Measurements from ENCODE around the gene TSPAN9. TPM values are rescaled to one million over a fixed set of nuclear protein-coding genes. Genes with fewer than 3 reads are reported as not detected.
"Not testable (repeated sequence)": the region's sequence is repeated elsewhere in the genome, so short reads cannot be mapped to it uniquely, and the experiment has no call there.

Gene TSPAN9
- total RNA-seq, 1 donor from 2014 or later = 49.4 TPM

DNA sequence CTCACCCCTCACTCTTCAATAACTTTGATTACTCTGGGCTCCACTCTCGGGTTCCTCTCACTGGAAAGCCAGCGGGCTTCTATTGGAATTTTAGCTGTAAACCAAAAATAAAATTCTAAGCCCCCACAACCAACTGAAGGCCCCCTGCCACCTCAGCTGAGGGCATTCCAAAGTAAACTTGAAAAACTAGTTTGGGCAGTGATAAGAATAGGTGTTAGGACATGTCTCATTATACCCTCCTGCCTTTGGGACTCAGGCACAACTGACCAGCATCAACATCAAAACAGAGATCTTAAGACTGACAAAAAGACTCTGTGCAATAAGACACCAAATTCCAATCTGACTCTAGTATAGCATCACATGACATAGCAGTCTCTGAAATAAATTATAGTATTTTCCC, 11.9 kb upstream of the TSPAN9 start:
- Mint-ChIP-seq H3K9me3 (peaks cover 9% of the 10 kb centered on the region), H3K27ac (peak overlapping the region; percentile 25), H3K36me3 (peaks cover 6% of the 10 kb centered on the region), H3K4me1 (peaks cover 9% of the 10 kb centered on the region), H3K27me3 (ENCODE audit: low read depth) (peaks cover 2% of the 10 kb centered on the region), H3K4me3 (no peak overlapping the region)
- no peak for DNase-seq (ENCODE audit: low spot score in 2 of 2, unreplicated experiment in 2 of 2)
- no peak for TF ChIP-seq CTCF (IDR thresholded peaks at IDR 0.05; ENCODE audit: unreplicated experiment)

DNA sequence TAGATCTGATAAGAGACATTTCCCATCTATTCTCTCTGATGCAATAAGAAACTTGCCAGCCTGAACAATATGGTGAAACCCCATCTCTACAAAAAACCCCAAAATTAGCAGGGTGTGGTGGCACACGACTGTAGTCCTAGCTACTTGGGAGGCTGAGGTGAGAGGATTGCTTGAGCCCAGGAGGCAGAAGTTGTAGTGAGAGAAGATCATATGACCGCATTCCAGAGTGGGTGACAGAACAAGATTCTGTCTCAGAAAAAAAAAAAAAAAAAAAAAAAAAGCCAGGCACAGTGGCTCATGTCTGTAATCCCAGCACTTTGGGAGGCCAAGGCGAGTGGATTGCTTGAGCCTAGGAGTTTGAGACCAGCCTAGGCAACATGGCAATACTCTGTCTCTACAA, 11.3 kb upstream of the TSPAN9 start:
- not testable (repeated sequence) for H3K27me3 Mint-ChIP-seq (ENCODE audit: low read depth); H3K27ac Mint-ChIP-seq; DNase-seq (ENCODE audit: low spot score in 2 of 2, unreplicated experiment in 2 of 2); H3K4me1 Mint-ChIP-seq; H3K36me3 Mint-ChIP-seq; H3K9me3 Mint-ChIP-seq; H3K4me3 Mint-ChIP-seq

DNA sequence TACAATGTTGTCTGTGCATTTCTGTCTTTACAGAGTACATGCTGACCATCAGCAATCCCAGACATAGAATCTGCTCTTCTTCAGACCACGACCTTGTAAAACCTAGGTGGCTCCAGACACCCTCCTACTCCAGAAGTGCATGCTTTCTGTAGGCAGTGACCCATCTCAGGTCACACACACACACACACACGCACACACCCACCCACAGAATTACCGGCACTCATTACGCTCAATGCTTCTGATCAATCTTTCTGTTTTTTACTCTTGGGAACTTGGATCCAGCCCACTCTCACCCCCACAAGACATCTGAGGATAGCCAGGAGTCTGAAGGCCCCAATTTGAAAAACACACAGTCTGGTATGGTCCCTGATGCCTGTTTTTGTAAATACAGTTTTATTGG, 7.5 kb upstream of the TSPAN9 start:
- DNase-seq (ENCODE audit: low spot score in 2 of 2, unreplicated experiment in 2 of 2) = no peak
- Mint-ChIP-seq H3K9me3 (no peaks in the 10 kb centered on the region), H3K36me3 (no peaks in the 10 kb centered on the region), H3K27ac (no peak overlapping the region), H3K27me3 (ENCODE audit: low read depth) (no peaks in the 10 kb centered on the region), H3K4me3 (no peak overlapping the region), H3K4me1 (peaks cover 25% of the 10 kb centered on the region)
- TF ChIP-seq CTCF (IDR thresholded peaks at IDR 0.05; ENCODE audit: unreplicated experiment) = no peak

- no peak overlapping the region for H3K4me3 Mint-ChIP-seq
- H3K4me1 Mint-ChIP-seq = peaks cover 19% of the 10 kb centered on the region
- no peaks in the 10 kb centered on the region for H3K36me3 Mint-ChIP-seq
- H3K27me3 Mint-ChIP-seq (ENCODE audit: low read depth) = no peaks in the 10 kb centered on the region
- TF ChIP-seq CTCF (IDR thresholded peaks at IDR 0.05; ENCODE audit: unreplicated experiment) = no peak
- DNase-seq (ENCODE audit: low spot score in 2 of 2, unreplicated experiment in 2 of 2) = no peak
- H3K27ac Mint-ChIP-seq = peak overlapping the region; percentile 10
- H3K9me3 Mint-ChIP-seq = no peaks in the 10 kb centered on the region
Measured at GRCh38 chr12:3071107-3071506, 6.1 kb upstream of the TSPAN9 start.

DNA sequence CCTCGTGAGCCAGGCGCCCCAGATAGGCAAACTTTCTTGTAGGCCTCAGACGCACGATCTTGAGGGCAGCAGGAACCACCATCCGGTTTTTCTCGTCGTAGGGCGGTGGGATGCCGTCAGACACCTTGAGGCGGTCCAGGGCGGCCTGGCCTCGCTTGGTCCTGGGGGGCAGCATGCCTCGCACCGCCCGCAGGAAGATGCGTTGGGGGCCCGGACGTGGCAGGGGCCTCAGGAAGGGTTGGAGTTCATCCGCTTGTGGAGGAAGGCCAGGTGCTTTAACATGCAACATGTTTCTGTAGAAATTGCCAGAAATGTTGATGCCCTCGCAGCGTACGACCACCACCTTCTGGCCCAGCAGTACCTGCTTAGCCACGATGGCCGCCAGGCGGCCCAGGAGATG, 5.5 kb upstream of the TSPAN9 start:
- H3K4me1 Mint-ChIP-seq = peaks cover 18% of the 10 kb centered on the region
- no peaks in the 10 kb centered on the region for H3K36me3 Mint-ChIP-seq
- DNase-seq (ENCODE audit: low spot score in 2 of 2, unreplicated experiment in 2 of 2) = no peak
- peak overlapping the region; percentile 75 for H3K27ac Mint-ChIP-seq
- no peaks in the 10 kb centered on the region for H3K9me3 Mint-ChIP-seq
- no peak overlapping the region for H3K4me3 Mint-ChIP-seq
- no peak for TF ChIP-seq CTCF (IDR thresholded peaks at IDR 0.05; ENCODE audit: unreplicated experiment)
- H3K27me3 Mint-ChIP-seq (ENCODE audit: low read depth) = no peaks in the 10 kb centered on the region

GRCh38 chr12:3073438-3074250, 3.5 kb upstream of the TSPAN9 start:
- Mint-ChIP-seq H3K27ac (no peak overlapping the region), H3K27me3 (ENCODE audit: low read depth) (no peaks in the 10 kb centered on the region), H3K36me3 (no peaks in the 10 kb centered on the region), H3K4me3 (no peak overlapping the region), H3K9me3 (no peaks in the 10 kb centered on the region), H3K4me1 (peaks cover 25% of the 10 kb centered on the region)
- peak; percentile 73 to 93 for DNase-seq (ENCODE audit: low spot score in 2 of 2, unreplicated experiment in 2 of 2)
- TF ChIP-seq CTCF (IDR thresholded peaks at IDR 0.05; ENCODE audit: unreplicated experiment) = peak; percentile 97

Measured in mesothelial cell of epicardium (in vitro differentiated cells).